Stomach (tissue), 9 donors: ENCODE measurements around the gene UTP11. TPM values are rescaled to one million over a fixed set of nuclear protein-coding genes. Genes with fewer than 3 reads are reported as not detected.

ENCODE experiments used
- DNase-seq, 2 donors: peaks; one replicate each; pipeline versions ENCODE4 v3.0.0 to v3.0.0-alpha.2; 2013 to 2019
- H3K27ac ChIP-seq, 5 donors: fragments of 200-600 bp in 4 of 5; sonication (generic) in 4 of 5; one replicate each; pipeline ENCODE4 v1.5.1; 2013 to 2019; ENCODE audit warnings: mild to moderate bottlenecking in 1 of 5, moderate library complexity in 1 of 5
- H3K27me3 ChIP-seq, 3 donors: fragments of 200-600 bp; sonication (generic); one replicate each; pipeline ENCODE4 v1.5.1; 2017 to 2019; ENCODE audit warnings: mixed run types in 1 of 3
- H3K36me3 ChIP-seq, 4 donors: fragments of 200-600 bp; sonication (generic); 1 replicate in 3 of 4; 2 replicates in 1 of 4; pipeline ENCODE4 v1.5.1; 2016 to 2019
- H3K4me1 ChIP-seq, 4 donors: fragments of 200-600 bp; sonication (generic); one replicate each; pipeline ENCODE4 v1.5.1; 2016 to 2019
- H3K4me3 ChIP-seq, 4 donors: fragments of 200-600 bp; sonication (generic) in 3 of 4; one replicate each; pipeline ENCODE4 v1.5.1; 2016 to 2019; ENCODE audit warnings: mild to moderate bottlenecking in 1 of 4
- H3K9me3 ChIP-seq, 4 donors: fragments of 200-600 bp; sonication (generic); one replicate each; pipeline ENCODE4 v1.5.1; 2016 to 2019
- EP300 ChIP-seq: sonication (generic); formaldehyde crosslinking; IDR thresholded peaks from one replicate; pipeline ENCODE4 v1.6.1; 2017; ENCODE audit warnings: antibody characterized with exemption
- POLR2A ChIP-seq, 4 donors: fragments of 450-650 bp; IDR thresholded peaks; one replicate each; pipeline ENCODE4 v1.6.1; 2016; ENCODE audit warnings: antibody characterized with exemption in 4 of 4, control low read depth in 2 of 4, mild to moderate bottlenecking in 1 of 4, moderate library complexity in 1 of 4
- POLR2AphosphoS5 ChIP-seq, 3 donors: sonication (generic); formaldehyde crosslinking; IDR thresholded peaks; one replicate each; pipeline ENCODE4 v1.6.1; 2016; ENCODE audit warnings: antibody characterized with exemption in 3 of 3
- WGBS, 5 donors: extraction: QIAGEN DNeasy Blood & Tissue Kit in 3 of 5; methylation state at CpG; one replicate each; pipeline versions ENCODE4 v1.1.5 to v1.1.7; 2013 to 2018; 5-methylcytosine and 5-hydroxymethylcytosine counted together
- intact Hi-C: fragments of 100-400 bp; cut with DNase I; formaldehyde crosslinking; loops from one replicate; pipeline ENCODE4 v1.15.1; 2023; ENCODE audit warnings: low total_unique reads
- polyA plus RNA-seq, 3 donors: library from polyadenylated mRNA; stranded (reverse); fragments of 200-250 nt; gene quantifications; one replicate each; pipeline ENCODE4 v1.2.3, GENCODE V29; 2013
- total RNA-seq, 5 donors: library from RNA; depleted of rRNA; stranded (reverse); fragments of >200 nt; gene quantifications; one replicate each; pipeline versions ENCODE4 v1.1.0 to v1.2.3, GENCODE V29; 2014 to 2016
- TF ChIP-seq, protein P1 (sequence below), 7 experiments: fragments of 450-650 bp in 4 of 7; fragments of 200-600 bp in 3 of 7; sonication (generic) in 3 of 7; IDR thresholded peaks; one replicate each; pipeline ENCODE4 v1.5.1; 2016 to 2019; ENCODE audit warnings: antibody characterized with exemption in 7 of 7, control low read depth in 2 of 7, mild to moderate bottlenecking in 1 of 7
- donor health status: healthy with polysubstance abuse.
- donor health status: Bipolar disorder and iron deficiency.
- donor health status: healthy.

The UTP11 gene
- total and polyA plus RNA-seq, 8 donors, result 1.4 to 43.7 (median 20.9) TPM

DNA sequence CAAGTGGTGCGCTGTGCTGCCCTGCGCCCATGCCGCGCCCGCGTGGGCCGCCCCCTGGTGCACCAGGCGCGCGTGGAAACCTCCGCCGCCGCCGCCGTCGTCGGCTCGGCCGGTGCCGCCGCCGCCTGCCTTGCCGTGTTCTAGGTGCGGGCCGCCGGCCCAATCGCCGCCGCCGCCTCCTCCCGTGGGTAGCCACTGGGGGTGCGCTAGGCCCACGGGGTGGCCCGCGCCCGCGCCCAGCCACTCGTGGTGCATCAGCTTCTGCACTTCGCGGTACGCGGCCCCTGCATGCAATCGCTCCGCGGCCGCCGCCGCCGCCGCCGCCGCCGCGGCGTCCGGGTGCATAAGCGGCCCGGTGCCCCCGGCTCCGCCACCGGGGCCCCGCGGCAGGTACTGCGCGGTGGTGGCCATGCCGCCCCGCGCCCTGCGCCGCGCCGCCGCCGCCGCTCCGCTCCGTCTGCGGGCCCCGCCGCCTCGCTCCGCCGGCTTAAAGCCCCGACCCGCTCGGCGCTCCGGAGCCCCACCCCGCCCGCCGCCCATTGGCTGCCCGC, 33.9 kb downstream of the UTP11 start, which contains the start of gene POU3F1:
Gene POU3F1, minus strand, starts transcription at position 461 of the 551 bp plus-strand sequence. Its CDS starts 50 bp downstream, at position 411.
- peaks cover 36 to 89% (median 61%) of the 10 kb centered on the region in 3 donors for H3K27me3 ChIP-seq

DNA sequence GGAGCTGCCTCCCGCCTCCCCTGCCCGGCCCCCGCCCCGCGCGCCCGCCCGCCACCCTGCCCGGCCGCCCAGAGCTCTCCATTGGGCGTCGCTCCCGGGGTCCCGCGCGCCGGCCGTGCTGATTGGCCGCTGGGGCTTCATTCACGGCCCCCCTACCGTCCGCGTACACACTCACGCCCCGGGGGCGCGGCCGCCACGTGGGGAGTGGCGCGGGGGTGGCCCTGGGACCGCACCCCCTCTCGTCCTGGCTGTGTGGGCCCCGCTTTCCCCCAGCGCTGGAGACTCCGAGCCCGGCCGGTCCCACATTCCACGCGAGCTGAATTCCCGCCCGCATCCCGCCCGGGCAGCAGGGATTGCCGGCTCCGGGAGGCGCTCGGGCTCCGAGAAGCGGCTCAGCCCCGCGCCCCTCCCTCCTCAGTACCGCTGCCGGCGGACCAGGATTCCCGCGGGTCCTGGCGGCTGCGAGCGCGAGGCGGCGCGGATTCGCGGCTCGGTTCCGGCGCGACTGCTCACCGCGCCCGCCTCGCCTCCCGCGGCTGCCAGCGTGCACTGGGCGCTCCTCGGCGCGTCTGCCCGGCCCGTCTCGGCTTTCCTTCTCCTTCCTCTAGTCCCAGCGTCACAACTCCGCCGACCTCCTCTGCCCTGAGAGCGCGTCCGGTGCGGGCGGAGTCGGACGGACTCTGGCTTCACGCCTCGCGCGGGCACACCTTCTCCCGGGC, 34.5 kb downstream of the UTP11 start:
- Histone ChIP-seq H3K4me3 (peak overlapping the region; percentile 62 to 77 (median 69)), H3K27ac (peak overlapping the region in 3 of 5 donors; percentile 66 to 83 (median 68)), H3K27me3 (peaks cover 36 to 89% (median 55%) of the 10 kb centered on the region in 3 donors), H3K36me3 (no peaks in the 10 kb centered on the region), H3K4me1 (peaks cover 32 to 40% (median 34%) of the 10 kb centered on the region in 4 donors), H3K9me3 (no peaks in the 10 kb centered on the region)
- DNase-seq, result peak; percentile 83 to 94
- intact Hi-C loops, result no loop called here
- 0 to 1% (median 0%) methylated on average over 26 to 99 of the region's 99 CpGs for WGBS, 5 donors
- TF ChIP-seq EP300 (no peak), POLR2AphosphoS5 (IDR thresholded peaks at IDR 0.05) (no peak), POLR2A (IDR thresholded peaks at IDR 0.05) (no peak)
- TF ChIP-seq, protein P1, sequence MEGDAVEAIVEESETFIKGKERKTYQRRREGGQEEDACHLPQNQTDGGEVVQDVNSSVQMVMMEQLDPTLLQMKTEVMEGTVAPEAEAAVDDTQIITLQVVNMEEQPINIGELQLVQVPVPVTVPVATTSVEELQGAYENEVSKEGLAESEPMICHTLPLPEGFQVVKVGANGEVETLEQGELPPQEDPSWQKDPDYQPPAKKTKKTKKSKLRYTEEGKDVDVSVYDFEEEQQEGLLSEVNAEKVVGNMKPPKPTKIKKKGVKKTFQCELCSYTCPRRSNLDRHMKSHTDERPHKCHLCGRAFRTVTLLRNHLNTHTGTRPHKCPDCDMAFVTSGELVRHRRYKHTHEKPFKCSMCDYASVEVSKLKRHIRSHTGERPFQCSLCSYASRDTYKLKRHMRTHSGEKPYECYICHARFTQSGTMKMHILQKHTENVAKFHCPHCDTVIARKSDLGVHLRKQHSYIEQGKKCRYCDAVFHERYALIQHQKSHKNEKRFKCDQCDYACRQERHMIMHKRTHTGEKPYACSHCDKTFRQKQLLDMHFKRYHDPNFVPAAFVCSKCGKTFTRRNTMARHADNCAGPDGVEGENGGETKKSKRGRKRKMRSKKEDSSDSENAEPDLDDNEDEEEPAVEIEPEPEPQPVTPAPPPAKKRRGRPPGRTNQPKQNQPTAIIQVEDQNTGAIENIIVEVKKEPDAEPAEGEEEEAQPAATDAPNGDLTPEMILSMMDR (IDR thresholded peaks at IDR 0.05), result peak in 1 of 7 experiments; percentile 3

More for the DNA sequence above, 33.9 kb downstream of the UTP11 start, which contains the start of gene POU3F1:
- peaks cover 32 to 40% (median 34%) of the 10 kb centered on the region in 4 donors for H3K4me1 ChIP-seq
- H3K4me3 ChIP-seq, result peak within 1 kb of the TSS; percentile 62 to 77 (median 69)
- no peak for DNase-seq
- TF ChIP-seq EP300, result no peak
- TF ChIP-seq, protein P1 (IDR thresholded peaks at IDR 0.05), result no peak
- no peak for TF ChIP-seq POLR2A (IDR thresholded peaks at IDR 0.05)
- no peak for TF ChIP-seq POLR2AphosphoS5 (IDR thresholded peaks at IDR 0.05)
- intact Hi-C loops, result no loop called here
- peak within 1 kb of the TSS in 3 of 5 donors; percentile 66 to 83 (median 68) for H3K27ac ChIP-seq
- WGBS, 5 donors, result 0 to 6% (median 1%) methylated on average over 1 to 92 of the region's 92 CpGs
- no peaks in the 10 kb centered on the region for H3K9me3 ChIP-seq
- H3K36me3 ChIP-seq, result no peaks in the 10 kb centered on the region

DNA sequence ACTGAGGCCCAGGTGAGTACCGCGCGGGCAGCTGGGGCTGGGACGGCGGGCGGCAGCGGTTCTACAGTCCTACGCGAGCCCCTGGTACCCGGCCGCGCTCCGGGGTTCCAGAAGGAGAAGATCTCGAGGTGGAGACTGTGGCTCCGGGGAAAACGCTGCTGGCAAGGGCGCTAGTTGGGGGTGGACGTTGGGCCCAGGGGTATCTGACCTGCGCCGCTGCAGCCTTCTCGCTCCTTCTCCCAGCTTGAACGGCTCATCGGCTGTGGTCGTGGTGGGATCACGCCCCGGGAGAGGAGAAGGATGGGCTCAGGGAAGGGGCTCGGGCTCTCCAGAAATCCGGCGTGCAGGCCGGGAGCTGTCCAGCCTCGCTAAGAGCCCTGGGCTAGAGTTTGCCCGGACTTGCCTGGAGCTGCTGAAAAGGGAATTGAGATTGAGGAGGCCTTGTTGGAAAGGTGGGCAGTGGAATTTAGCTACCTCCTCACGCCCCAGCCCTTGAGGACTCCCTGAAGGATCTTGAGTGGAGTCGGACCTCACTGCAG, 35.1 kb downstream of the UTP11 start:
- Histone ChIP-seq H3K4me3 (peak overlapping the region; percentile 62 to 77 (median 69)), H3K36me3 (no peaks in the 10 kb centered on the region), H3K4me1 (peaks cover 32 to 40% (median 34%) of the 10 kb centered on the region in 4 donors), H3K27me3 (peaks cover 31 to 89% (median 49%) of the 10 kb centered on the region in 3 donors), H3K9me3 (no peaks in the 10 kb centered on the region), H3K27ac (peak overlapping the region in 2 of 5 donors; percentile 68 to 83)
- WGBS, 5 donors, result 11 to 23% (median 16%) methylated on average over 27 to 34 of the region's 34 CpGs
- intact Hi-C loops, result no loop called here
- no peak for TF ChIP-seq POLR2AphosphoS5 (IDR thresholded peaks at IDR 0.05)
- DNase-seq, result peak in 1 of 2 donors; percentile 52

DNA sequence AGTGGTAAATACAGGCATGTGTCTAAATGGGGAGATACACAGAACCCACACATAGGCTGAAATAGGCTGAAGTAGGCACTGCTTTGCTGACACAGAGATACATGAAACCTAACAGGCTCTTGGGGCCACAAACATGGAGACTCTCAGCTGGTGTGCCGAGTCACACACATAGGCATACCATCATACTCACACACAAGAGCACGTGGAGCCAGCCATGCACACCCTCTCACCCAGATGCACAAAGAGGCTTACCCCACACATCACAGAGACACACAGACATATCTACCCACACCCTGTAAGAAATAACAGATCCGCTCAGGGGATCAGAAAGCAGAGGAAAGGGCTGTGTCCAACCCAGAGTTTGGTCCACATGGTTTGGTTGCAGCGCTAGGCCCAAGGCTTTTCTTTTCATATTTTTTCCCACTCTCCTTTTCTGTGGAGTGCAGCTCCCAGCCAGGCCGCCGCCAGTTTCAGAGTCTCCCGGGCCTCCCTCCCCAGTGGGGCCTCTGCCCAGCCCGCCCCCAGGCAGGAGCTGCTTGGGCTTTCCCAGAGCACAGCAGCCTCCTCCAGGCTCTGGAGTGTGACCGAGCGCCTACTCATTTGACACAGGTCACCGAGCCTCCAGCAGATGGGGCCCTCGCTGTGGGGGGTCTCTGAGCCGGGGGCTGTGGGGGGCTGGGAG, 38.0 kb downstream of the UTP11 start:
- intact Hi-C loops, result no loop called here
- DNase-seq, result peak in 1 of 2 donors; percentile 34
- Histone ChIP-seq H3K4me1 (peaks cover 16 to 24% (median 17%) of the 10 kb centered on the region in 4 donors), H3K27me3 (peaks cover 5 to 86% (median 24%) of the 10 kb centered on the region in 3 donors), H3K36me3 (no peaks in the 10 kb centered on the region), H3K9me3 (no peaks in the 10 kb centered on the region), H3K4me3 (no peak overlapping the region), H3K27ac (no peak overlapping the region)
- WGBS, 5 donors, result 58 to 71% (median 65%) methylated on average over 9 to 13 of the region's 13 CpGs
- TF ChIP-seq POLR2A (IDR thresholded peaks at IDR 0.05) (no peak), EP300 (no peak), POLR2AphosphoS5 (IDR thresholded peaks at IDR 0.05) (no peak)
- TF ChIP-seq, protein P1 (IDR thresholded peaks at IDR 0.05), result no peak
